H9 (cell line): ENCODE measurements around the gene MXI1. TPM values are rescaled to one million over a fixed set of nuclear protein-coding genes. Genes with fewer than 3 reads are reported as not detected.
A peak's percentile ranks its signal among the peaks of the same experiment; 100 is the strongest.

ENCODE experiments used
- DNase-seq: peaks from one replicate; pipeline ENCODE4 v3.0.0-alpha.2; 2017
- H2AFZ ChIP-seq: one replicate; pipeline ENCODE4 v1.6.1; 2013; ENCODE audit warnings: mild to moderate bottlenecking, low read length, control low read depth, moderate library complexity
- H2AK5ac ChIP-seq: 2 replicates; pipeline ENCODE4 v1.6.1; 2013; ENCODE audit warnings: low read length, control low read depth, mixed read lengths; ENCODE audit not compliant: insufficient read length
- H2BK120ac ChIP-seq: one replicate; pipeline ENCODE4 v1.6.1; 2013; ENCODE audit warnings: low read depth, mild to moderate bottlenecking, low read length, control low read depth, inconsistent platforms; ENCODE audit not compliant: poor library complexity, severe bottlenecking
- H2BK12ac ChIP-seq: 2 replicates; pipeline ENCODE4 v1.6.1; 2013; ENCODE audit warnings: low read length, control low read depth, mixed read lengths, low read depth; ENCODE audit not compliant: insufficient read length
- H2BK15ac ChIP-seq: 2 replicates; pipeline ENCODE4 v1.6.1; 2013; ENCODE audit warnings: low read depth, low read length, control low read depth
- H2BK20ac ChIP-seq: one replicate; pipeline ENCODE4 v1.6.1; 2013; ENCODE audit warnings: low read depth, mild to moderate bottlenecking, low read length, control low read depth, inconsistent platforms; ENCODE audit not compliant: poor library complexity, severe bottlenecking
- H2BK5ac ChIP-seq: 2 replicates; pipeline ENCODE4 v1.6.1; 2013; ENCODE audit warnings: low read length, control low read depth, mixed read lengths; ENCODE audit not compliant: insufficient read length
- H3K14ac ChIP-seq: 2 replicates; pipeline ENCODE4 v1.6.1; 2013; ENCODE audit warnings: low read length, control low read depth; ENCODE audit not compliant: insufficient read depth
- H3K18ac ChIP-seq: 2 replicates; pipeline ENCODE4 v1.6.1; 2013; ENCODE audit warnings: low read depth, mild to moderate bottlenecking, mixed read lengths, low read length, control low read depth; ENCODE audit not compliant: insufficient read length
- H3K23ac ChIP-seq: 2 replicates; pipeline ENCODE4 v1.6.1; 2013; ENCODE audit warnings: low read length, control low read depth, mixed read lengths, low read depth; ENCODE audit not compliant: insufficient read length
- H3K23me2 ChIP-seq: 2 replicates; pipeline ENCODE4 v1.6.1; 2013; ENCODE audit warnings: low read depth, mild to moderate bottlenecking, mixed read lengths, low read length, control low read depth; ENCODE audit not compliant: insufficient read length, poor library complexity, severe bottlenecking
- H3K27ac ChIP-seq: 2 replicates; pipeline ENCODE4 v1.5.1; 2013; ENCODE audit warnings: low read length, control low read depth, mixed read lengths, low read depth; ENCODE audit not compliant: insufficient read length
- H3K27me3 ChIP-seq: 2 replicates; pipeline ENCODE4 v1.6.1; 2013; ENCODE audit warnings: low read length, control low read depth, inconsistent platforms; ENCODE audit not compliant: insufficient read depth
- H3K4ac ChIP-seq: 2 replicates; pipeline ENCODE4 v1.6.1; 2013; ENCODE audit warnings: low read depth, mild to moderate bottlenecking, control low read depth, inconsistent platforms, low read length, moderate library complexity
- H3K4me1 ChIP-seq: 2 replicates; pipeline ENCODE4 v1.6.1; 2013; ENCODE audit warnings: low read length, control low read depth, inconsistent platforms; ENCODE audit not compliant: insufficient read depth
- H3K4me2 ChIP-seq: 2 replicates; pipeline ENCODE4 v1.6.1; 2013; ENCODE audit warnings: low read length, control low read depth, mixed read lengths; ENCODE audit not compliant: insufficient read length, insufficient read depth
- H3K56ac ChIP-seq: 2 replicates; pipeline ENCODE4 v1.6.1; 2013; ENCODE audit warnings: low read depth, mild to moderate bottlenecking, mixed read lengths, low read length, control low read depth; ENCODE audit not compliant: insufficient read length
- H3K79me1 ChIP-seq: 2 replicates; pipeline ENCODE4 v1.6.1; 2013; ENCODE audit warnings: low read depth, mild to moderate bottlenecking, moderate library complexity, low read length, control low read depth, inconsistent platforms; ENCODE audit not compliant: insufficient read depth, poor library complexity, severe bottlenecking
- H3K79me2 ChIP-seq: 2 replicates; pipeline ENCODE4 v1.6.1; 2013; ENCODE audit warnings: low read length, control low read depth, inconsistent platforms; ENCODE audit not compliant: insufficient read depth
- H3K9ac ChIP-seq: 2 replicates; pipeline ENCODE4 v1.6.1; 2013; ENCODE audit warnings: low read length, control low read depth, mixed read lengths; ENCODE audit not compliant: insufficient read length; ENCODE audit errors: extremely low read depth
- H3K9me3 ChIP-seq: one replicate; pipeline ENCODE4 v1.6.1; 2013; ENCODE audit warnings: low read depth, low read length, inconsistent platforms; ENCODE audit not compliant: control insufficient read depth
- H3T11ph ChIP-seq: one replicate; pipeline ENCODE4 v1.6.1; 2013; ENCODE audit warnings: mild to moderate bottlenecking, low read length, control low read depth, inconsistent platforms
- H4K20me1 ChIP-seq: one replicate; pipeline ENCODE4 v1.6.1; 2013; ENCODE audit not compliant: control insufficient read depth, insufficient read length, insufficient read depth
- H4K5ac ChIP-seq: 2 replicates; pipeline ENCODE4 v1.6.1; 2013; ENCODE audit warnings: low read depth, mild to moderate bottlenecking, mixed read lengths, low read length, control low read depth; ENCODE audit not compliant: insufficient read length
- H4K8ac ChIP-seq: replicated peaks from 2 replicates; pipeline ENCODE4 v1.6.1; 2013; ENCODE audit warnings: low read length, control low read depth, mixed read lengths, low read depth; ENCODE audit not compliant: insufficient read length
- H4K91ac ChIP-seq: 2 replicates; pipeline ENCODE4 v1.6.1; 2013; ENCODE audit warnings: low read depth, mild to moderate bottlenecking, moderate library complexity, mixed read lengths, low read length, control low read depth; ENCODE audit not compliant: insufficient read length
- H3K27ac Mint-ChIP-seq, 3 experiments: 2 replicates in 2 of 3; 3 replicates in 1 of 3; pipeline ENCODE4 v1.8.0; 2020 to 2021; ENCODE audit warnings: mixed read lengths in 3 of 3, mild to moderate bottlenecking in 1 of 3, moderate library complexity in 1 of 3
- H3K27me3 Mint-ChIP-seq: 2 replicates; pipeline ENCODE4 v1.8.0; 2021; ENCODE audit warnings: low read depth, mild to moderate bottlenecking, moderate library complexity, mixed read lengths
- H3K36me3 Mint-ChIP-seq, 3 experiments: 2 replicates in 2 of 3; 3 replicates in 1 of 3; pipeline ENCODE4 v1.8.0; 2020 to 2021; ENCODE audit warnings: low read depth in 3 of 3, mixed read lengths in 3 of 3; ENCODE audit not compliant: insufficient read depth in 1 of 3
- H3K4me1 Mint-ChIP-seq, 2 experiments: 2 replicates each; pipeline ENCODE4 v1.8.0; 2020; ENCODE audit warnings: mixed read lengths in 2 of 2
- H3K4me3 Mint-ChIP-seq, 2 experiments: 2 replicates in 1 of 2; 3 replicates in 1 of 2; pipeline ENCODE4 v1.8.0; 2020 to 2021; ENCODE audit warnings: mild to moderate bottlenecking in 2 of 2, mixed read lengths in 2 of 2, moderate library complexity in 1 of 2
- H3K9me3 Mint-ChIP-seq, 2 experiments: 2 replicates in 1 of 2; 3 replicates in 1 of 2; pipeline ENCODE4 v1.8.0; 2020; ENCODE audit warnings: mild to moderate bottlenecking in 2 of 2, mixed read lengths in 2 of 2, moderate library complexity in 1 of 2
- WGBS: extraction: QIAGEN DNeasy Blood & Tissue Kit; methylation state at CpG from one replicate; pipeline ENCODE4 v1.1.7; 2013; ENCODE audit warnings: missing lambda C conversion rate, low lambda C conversion rate, mixed read lengths; ENCODE audit not compliant: insufficient read length; ENCODE audit errors: extremely low coverage; 5-methylcytosine and 5-hydroxymethylcytosine counted together
- total RNA-seq: library from RNA; stranded (reverse); gene quantifications from 2 replicates; pipeline ENCODE4 v1.2.1, GENCODE V29; 2021
- TF ChIP-seq, protein P1 (sequence below): fragments of 200-600 bp; sonication (generic); conservative IDR thresholded peaks from 3 replicates; pipeline ENCODE4 v1.8.0; 2021; ENCODE audit warnings: antibody characterized with exemption, mild to moderate bottlenecking

Gene MXI1
- total RNA-seq, 1 experiment from 2014 or later = 5.6 TPM

DNA sequence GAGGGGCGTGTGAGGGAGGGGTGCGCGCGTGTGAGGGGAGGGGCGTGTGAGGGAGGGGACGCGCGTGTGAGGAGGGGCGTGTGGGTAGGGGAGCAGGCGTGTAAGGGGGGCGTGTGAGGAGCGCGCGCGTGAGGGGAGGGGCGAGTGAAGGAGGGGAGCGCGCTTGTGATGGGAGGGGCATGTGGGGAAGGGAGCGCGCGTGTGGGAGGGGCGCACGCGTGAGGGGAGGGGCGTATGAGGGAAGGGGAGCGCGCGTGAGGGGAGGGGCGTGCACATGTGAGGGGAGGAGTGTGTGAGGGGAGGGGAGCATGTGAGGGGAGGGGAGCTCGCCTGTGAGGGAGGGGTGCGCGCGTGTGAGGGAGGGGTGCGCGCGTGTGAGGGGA is 19.1 kb downstream of the MXI1 start:
- Histone ChIP-seq H3K4me2 (no peak overlapping the region), H2BK15ac (no peak overlapping the region), H3K18ac (no peak overlapping the region), H3K79me1 (no peaks in the 10 kb centered on the region), H2AK5ac (no peak overlapping the region), H2BK120ac (no peak overlapping the region), H3K23me2 (peaks cover 7% of the 10 kb centered on the region), H2AFZ (no peak overlapping the region), H3K23ac (no peak overlapping the region), H4K8ac (no peak overlapping the region), H3K4me1 (peaks cover 7% of the 10 kb centered on the region; the same call in 1 of the 2 replicates), H3K14ac (no peak overlapping the region), H3K27ac (no peak overlapping the region), H3K9ac (no peak overlapping the region), H3K27me3 (no peaks in the 10 kb centered on the region), H4K5ac (no peak overlapping the region), H3K4ac (no peak overlapping the region), H3T11ph (no peak overlapping the region), H2BK5ac (no peak overlapping the region), H3K56ac (no peak overlapping the region), H4K91ac (no peak overlapping the region), H4K20me1 (no peaks in the 10 kb centered on the region), H3K9me3 (no peaks in the 10 kb centered on the region), H3K79me2 (no peaks in the 10 kb centered on the region), H2BK20ac (no peak overlapping the region), H2BK12ac (no peak overlapping the region)
- WGBS = no CpG with 5 or more reads among the region's 36 CpGs
- TF ChIP-seq, protein P1, sequence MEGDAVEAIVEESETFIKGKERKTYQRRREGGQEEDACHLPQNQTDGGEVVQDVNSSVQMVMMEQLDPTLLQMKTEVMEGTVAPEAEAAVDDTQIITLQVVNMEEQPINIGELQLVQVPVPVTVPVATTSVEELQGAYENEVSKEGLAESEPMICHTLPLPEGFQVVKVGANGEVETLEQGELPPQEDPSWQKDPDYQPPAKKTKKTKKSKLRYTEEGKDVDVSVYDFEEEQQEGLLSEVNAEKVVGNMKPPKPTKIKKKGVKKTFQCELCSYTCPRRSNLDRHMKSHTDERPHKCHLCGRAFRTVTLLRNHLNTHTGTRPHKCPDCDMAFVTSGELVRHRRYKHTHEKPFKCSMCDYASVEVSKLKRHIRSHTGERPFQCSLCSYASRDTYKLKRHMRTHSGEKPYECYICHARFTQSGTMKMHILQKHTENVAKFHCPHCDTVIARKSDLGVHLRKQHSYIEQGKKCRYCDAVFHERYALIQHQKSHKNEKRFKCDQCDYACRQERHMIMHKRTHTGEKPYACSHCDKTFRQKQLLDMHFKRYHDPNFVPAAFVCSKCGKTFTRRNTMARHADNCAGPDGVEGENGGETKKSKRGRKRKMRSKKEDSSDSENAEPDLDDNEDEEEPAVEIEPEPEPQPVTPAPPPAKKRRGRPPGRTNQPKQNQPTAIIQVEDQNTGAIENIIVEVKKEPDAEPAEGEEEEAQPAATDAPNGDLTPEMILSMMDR = no peak
- DNase-seq = peak; percentile 86
- Mint-ChIP-seq H3K36me3 (peaks cover 2 to 5% (median 2%) of the 10 kb centered on the region in 3 experiments; a peak in 2 of 7 replicates), H3K27me3 (peaks cover 35% of the 10 kb centered on the region), H3K9me3 (no peaks in the 10 kb centered on the region), H3K27ac (peak overlapping the region in 1 of 3 experiments; percentile 27; a peak in 1 of 7 replicates), H3K4me1 (peaks cover 30 to 33% of the 10 kb centered on the region in 2 experiments), H3K4me3 (peak overlapping the region; percentile 90 to 94)
